Brain microvascular endothelial cell (primary cell): ENCODE data around the gene SLC4A5.
A peak's percentile ranks its signal among the peaks of the same experiment; 100 is the strongest.

Experiments
- DNase-seq: peaks from one replicate; pipeline ENCODE4 v3.0.0-alpha.2; 2020
- H3K27ac ChIP-seq: fragments of 250-450 bp; sonication (Bioruptor Pico); 2 replicates; pipeline ENCODE4 v1.5.1; 2020; ENCODE audit warnings: mild to moderate bottlenecking, moderate library complexity
- H3K27me3 ChIP-seq: fragments of 250-450 bp; sonication (Bioruptor Pico); replicated peaks from 2 replicates; pipeline ENCODE4 v1.5.1; 2020; ENCODE audit warnings: mild to moderate bottlenecking
- H3K36me3 ChIP-seq: fragments of 250-450 bp; sonication (Bioruptor Pico); replicated peaks from 2 replicates; pipeline ENCODE4 v1.5.1; 2020; ENCODE audit warnings: mild to moderate bottlenecking
- H3K4me3 ChIP-seq: 2 replicates; pipeline ENCODE4 v1.5.1; 2011; ENCODE audit warnings: low read depth, mild to moderate bottlenecking, control low read depth, low read length, moderate library complexity
- CTCF ChIP-seq: IDR thresholded peaks from 2 replicates; pipeline ENCODE4 v1.5.1; 2011; ENCODE audit warnings: low read depth, mild to moderate bottlenecking, moderate library complexity, low read length, control low read depth, inconsistent platforms; ENCODE audit errors: missing control alignments
- in situ Hi-C: cut with HindIII; loops from 2 replicates; pipeline ENCODE4 v1.10.0; 2017; ENCODE audit warnings: low sequenced_read_pairs, low pct_ligation_motif_present

SLC4A5 gene

GRCh38 chr2:74252036-74252435 lies 91.2 kb downstream of the SLC4A5 start:
- peaks cover 3% of the 10 kb centered on the region for H3K27me3 ChIP-seq
- H3K4me3 ChIP-seq = no peak overlapping the region
- no peak overlapping the region for H3K27ac ChIP-seq
- in situ Hi-C loops = no loop called here
- no peak for DNase-seq
- H3K36me3 ChIP-seq = no peaks in the 10 kb centered on the region
- TF ChIP-seq CTCF = no peak

- in situ Hi-C loops = no loop called here
- DNase-seq = no peak
These were observed 93.0 kb downstream of the SLC4A5 start for GRCh38 chr2:74250189-74250631.

GRCh38 chr2:74249406-74250122 lies 93.7 kb downstream of the SLC4A5 start:
- no peak for DNase-seq
- Histone ChIP-seq H3K27ac (no peak overlapping the region), H3K4me3 (no peak overlapping the region), H3K27me3 (peaks cover 3% of the 10 kb centered on the region), H3K36me3 (no peaks in the 10 kb centered on the region)
- in situ Hi-C loops = no loop called here
- TF ChIP-seq CTCF = no peak

More at GRCh38 chr2:74250189-74250631, 93.0 kb downstream of the SLC4A5 start:
- Histone ChIP-seq H3K27me3 (peaks cover 3% of the 10 kb centered on the region), H3K36me3 (no peaks in the 10 kb centered on the region), H3K27ac (no peak overlapping the region), H3K4me3 (no peak overlapping the region)
- TF ChIP-seq CTCF = peak; percentile 85

GRCh38 chr2:74246496-74247195 lies 96.6 kb downstream of the SLC4A5 start:
- in situ Hi-C loops = no loop called here
- H3K4me3 ChIP-seq = no peak overlapping the region
- no peak for TF ChIP-seq CTCF

GRCh38 chr2:74244286-74244685 lies 98.9 kb downstream of the SLC4A5 start:
- no peak overlapping the region for H3K4me3 ChIP-seq
- no peak for TF ChIP-seq CTCF
- no peak overlapping the region for H3K27ac ChIP-seq
- in situ Hi-C loops = no loop called here
- no peaks in the 10 kb centered on the region for H3K36me3 ChIP-seq
- no peaks in the 10 kb centered on the region for H3K27me3 ChIP-seq
- DNase-seq = no peak

More at GRCh38 chr2:74246496-74247195, 96.6 kb downstream of the SLC4A5 start:
- DNase-seq = no peak
- Histone ChIP-seq H3K27me3 (no peaks in the 10 kb centered on the region), H3K27ac (no peak overlapping the region), H3K36me3 (no peaks in the 10 kb centered on the region)
